Measurements from ENCODE around the gene SLC44A5. TPM values are rescaled to one million over a fixed set of nuclear protein-coding genes. Genes with fewer than 3 reads are reported as not detected.

SLC44A5 gene
- total and polyA plus RNA-seq, 10 of the 15 experiments (the other 5 are each of a cell fraction or from before 2014, with no cell fraction given): 0.04 to 1.3 TPM; not detected in 8

GRCh38 chr1:75461808-75462325 is 149.0 kb downstream of the SLC44A5 start:
- no peaks in the 10 kb centered on the region for H3K79me2 ChIP-seq (ENCODE audit: control insufficient read depth, insufficient read depth, low read length)
- POLR2A ChIA-PET: no interaction called here
- RAD21 ChIA-PET (ENCODE audit: unreplicated experiment): no interaction called here
- H3K27me3 ChIP-seq (replicated peaks in 1 of 2; ENCODE audit: control insufficient read depth in 2 of 2, insufficient read depth in 2 of 2, low read length in 1 of 2): no peaks in the 10 kb centered on the region
- SMC1A ChIA-PET (ENCODE audit: uncharacterized antibody, unreplicated experiment): no interaction called here
- intact Hi-C loops (cut with micrococcal nuclease; ENCODE audit: unreplicated experiment): no loop called here
- DNase-seq (ENCODE audit: low read depth, low spot score): no peak
- H3K9me3 ChIP-seq (replicated peaks; ENCODE audit: control insufficient read depth, insufficient read depth, low read length): no peaks in the 10 kb centered on the region
- no peak for ATAC-seq
- WGBS (ENCODE audit: insufficient coverage, insufficient replicate concordance, low lambda C conversion rate, missing lambda C conversion rate): 33% methylated on average over 3 of the region's 3 CpGs
- no peaks in the 10 kb centered on the region for H4K20me1 ChIP-seq (ENCODE audit: control insufficient read depth, insufficient read depth)
- TF ChIP-seq RCOR1 (conservative IDR thresholded peaks at IDR 0.05; ENCODE audit: low read depth, low read length): no peak
- no peak for TF ChIP-seq BCL11A (IDR thresholded peaks at IDR 0.05; ENCODE audit: low read depth, low read length)
- no peak for TF ChIP-seq SREBF1 (IDR thresholded peaks at IDR 0.05; ENCODE audit: low read length)
- no peak for TF ChIP-seq HCFC1 (IDR thresholded peaks at IDR 0.05; ENCODE audit: low read length)
- TF ChIP-seq NRF1 (conservative IDR thresholded peaks at IDR 0.05; ENCODE audit: low read depth, low read length): no peak
- TF ChIP-seq SRF (IDR thresholded peaks at IDR 0.05; ENCODE audit: low read depth in 2 of 2, low read length in 2 of 2): no peak
- CTCF ChIA-PET: no interaction called here
- in situ Hi-C loops (cut with MboI): no loop called here
- BruUV-seq (replicated peaks): no TSS peak
- H3K4me3 ChIP-seq: no peak overlapping the region
- no peak overlapping the region for H3K4me2 ChIP-seq (ENCODE audit: control insufficient read depth, insufficient read depth)
- no peaks in the 10 kb centered on the region for H3K4me1 ChIP-seq (ENCODE audit: control insufficient read depth, insufficient read depth, low read length)
- no peaks in the 10 kb centered on the region for H3K36me3 ChIP-seq (ENCODE audit: control insufficient read depth in 2 of 2, insufficient read depth in 2 of 2, low read length in 1 of 2)
- no peak overlapping the region for H3K27ac ChIP-seq (ENCODE audit: control insufficient read depth, insufficient read depth)
- no peak for FAIRE-seq
- H2AFZ ChIP-seq (ENCODE audit: control insufficient read depth, low read depth, low read length): no peak overlapping the region
- no peak overlapping the region for H3K9ac ChIP-seq (ENCODE audit: control insufficient read depth, insufficient read depth, low read length)

- FAIRE-seq: no peak
- CTCF ChIA-PET: interaction anchor here (0.6 to 0.8 kb wide), 2 partner anchors 22 to 131 kb away, joined by 3 read pairs; no protein-coding TSS in a partner anchor
- Histone ChIP-seq H3K4me2 (ENCODE audit: control insufficient read depth, insufficient read depth) (no peak overlapping the region), H2AFZ (ENCODE audit: control insufficient read depth, low read depth, low read length) (no peak overlapping the region), H4K20me1 (ENCODE audit: control insufficient read depth, insufficient read depth) (no peaks in the 10 kb centered on the region), H3K4me3 (no peak overlapping the region), H3K36me3 (ENCODE audit: control insufficient read depth in 2 of 2, insufficient read depth in 2 of 2, low read length in 1 of 2) (no peaks in the 10 kb centered on the region), H3K27ac (ENCODE audit: control insufficient read depth, insufficient read depth) (no peak overlapping the region), H3K9ac (ENCODE audit: control insufficient read depth, insufficient read depth, low read length) (no peak overlapping the region), H3K9me3 (replicated peaks; ENCODE audit: control insufficient read depth, insufficient read depth, low read length) (no peaks in the 10 kb centered on the region), H3K27me3 (replicated peaks in 1 of 2; ENCODE audit: control insufficient read depth in 2 of 2, insufficient read depth in 2 of 2, low read length in 1 of 2) (no peaks in the 10 kb centered on the region), H3K79me2 (ENCODE audit: control insufficient read depth, insufficient read depth, low read length) (no peaks in the 10 kb centered on the region), H3K4me1 (ENCODE audit: control insufficient read depth, insufficient read depth, low read length) (no peaks in the 10 kb centered on the region)
- RAD21 ChIA-PET (ENCODE audit: unreplicated experiment): no interaction called here
- ATAC-seq: no peak
- intact Hi-C loops (cut with micrococcal nuclease; ENCODE audit: unreplicated experiment) (no loop called here), in situ Hi-C loops (cut with MboI) (no loop called here)
- 26% methylated on average over 5 of the region's 5 CpGs for WGBS (ENCODE audit: insufficient coverage, insufficient replicate concordance, low lambda C conversion rate, missing lambda C conversion rate)
- SMC1A ChIA-PET (ENCODE audit: uncharacterized antibody, unreplicated experiment): no interaction called here
- POLR2A ChIA-PET: no interaction called here
- no TSS peak for BruUV-seq (replicated peaks)
- no peak for DNase-seq (ENCODE audit: low read depth, low spot score)
- TF ChIP-seq, protein P1, sequence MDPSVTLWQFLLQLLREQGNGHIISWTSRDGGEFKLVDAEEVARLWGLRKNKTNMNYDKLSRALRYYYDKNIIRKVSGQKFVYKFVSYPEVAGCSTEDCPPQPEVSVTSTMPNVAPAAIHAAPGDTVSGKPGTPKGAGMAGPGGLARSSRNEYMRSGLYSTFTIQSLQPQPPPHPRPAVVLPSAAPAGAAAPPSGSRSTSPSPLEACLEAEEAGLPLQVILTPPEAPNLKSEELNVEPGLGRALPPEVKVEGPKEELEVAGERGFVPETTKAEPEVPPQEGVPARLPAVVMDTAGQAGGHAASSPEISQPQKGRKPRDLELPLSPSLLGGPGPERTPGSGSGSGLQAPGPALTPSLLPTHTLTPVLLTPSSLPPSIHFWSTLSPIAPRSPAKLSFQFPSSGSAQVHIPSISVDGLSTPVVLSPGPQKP (IDR thresholded peaks at IDR 0.05; ENCODE audit: low read depth, low read length): no peak
- TF ChIP-seq NKRF (conservative IDR thresholded peaks at IDR 0.05) (no peak), SIX5 (IDR thresholded peaks at IDR 0.05; ENCODE audit: low read depth, low read length, severe bottlenecking) (no peak), TCF12 (IDR thresholded peaks at IDR 0.05; ENCODE audit: low read depth, low read length) (no peak), ZNF592 (IDR thresholded peaks at IDR 0.05) (no peak), RB1 (IDR thresholded peaks at IDR 0.05; ENCODE audit: borderline replicate concordance) (no peak)
These were observed 160.9 kb downstream of the SLC44A5 start for GRCh38 chr1:75449998-75450397.

Measured in GM12878 (cell line).